ENCODE results near the gene CBY2. TPM values are rescaled to one million over a fixed set of nuclear protein-coding genes. Genes with fewer than 3 reads are reported as not detected.

Gene CBY2
- total RNA-seq, 1 experiment from 2014 or later, result not detected

GRCh38 chr13:45742985-45743384, 40.9 kb downstream of the CBY2 start:
- H3K9me3 ChIP-seq (ENCODE audit: control insufficient read depth, low read depth, low read length), result no peaks in the 10 kb centered on the region
- no CpG with 5 or more reads among the region's 5 CpGs for WGBS (ENCODE audit: extremely low coverage, insufficient read length, low lambda C conversion rate)
- TF ChIP-seq CTCF (conservative IDR thresholded peaks at IDR 0.05), result no peak

More at GRCh38 chr13:45742985-45743384, 40.9 kb downstream of the CBY2 start:
- Histone ChIP-seq H2AFZ (ENCODE audit: low read length) (no peak overlapping the region), H3K27me3 (ENCODE audit: insufficient read depth, low read length) (no peaks in the 10 kb centered on the region), H2BK20ac (ENCODE audit: low read depth, low read length, poor library complexity, severe bottlenecking) (no peak overlapping the region), H2BK12ac (ENCODE audit: insufficient read length, low read depth, low read length) (no peak overlapping the region), H3K79me1 (ENCODE audit: insufficient read depth, low read depth, low read length, poor library complexity, severe bottlenecking) (no peaks in the 10 kb centered on the region), H4K91ac (ENCODE audit: insufficient read length, low read depth, low read length) (no peak overlapping the region), H4K5ac (ENCODE audit: insufficient read length, low read depth, low read length) (no peak overlapping the region), H4K20me1 (ENCODE audit: control insufficient read depth, insufficient read depth, insufficient read length) (no peaks in the 10 kb centered on the region), H2BK15ac (ENCODE audit: low read depth, low read length) (no peak overlapping the region), H3K4ac (ENCODE audit: low read depth, low read length) (no peak overlapping the region), H3K79me2 (ENCODE audit: insufficient read depth, low read length) (no peaks in the 10 kb centered on the region), H2BK5ac (ENCODE audit: insufficient read length, low read length) (no peak overlapping the region), H2BK120ac (ENCODE audit: low read depth, low read length, poor library complexity, severe bottlenecking) (no peak overlapping the region), H3K27ac (ENCODE audit: insufficient read length, low read depth, low read length) (no peak overlapping the region), H3K23ac (ENCODE audit: insufficient read length, low read depth, low read length) (no peak overlapping the region), H3K4me1 (ENCODE audit: insufficient read depth, low read length) (no peaks in the 10 kb centered on the region), H3K18ac (ENCODE audit: insufficient read length, low read depth, low read length) (no peak overlapping the region), H3K4me2 (ENCODE audit: insufficient read depth, insufficient read length, low read length) (no peak overlapping the region), H3K56ac (ENCODE audit: insufficient read length, low read depth, low read length) (no peak overlapping the region), H3K14ac (ENCODE audit: insufficient read depth, low read length) (no peak overlapping the region), H4K8ac (replicated peaks; ENCODE audit: insufficient read length, low read depth, low read length) (no peak overlapping the region), H3T11ph (ENCODE audit: low read length) (no peak overlapping the region), H3K9ac (ENCODE audit: extremely low read depth, insufficient read length, low read length) (no peak overlapping the region), H2AK5ac (ENCODE audit: insufficient read length, low read length) (no peak overlapping the region), H3K23me2 (ENCODE audit: insufficient read length, low read depth, low read length, poor library complexity, severe bottlenecking) (no peaks in the 10 kb centered on the region)
- Mint-ChIP-seq H3K27ac (no peak overlapping the region), H3K4me1 (no peaks in the 10 kb centered on the region), H3K4me3 (no peak overlapping the region), H3K9me3 (no peaks in the 10 kb centered on the region), H3K36me3 (ENCODE audit: insufficient read depth in 1 of 3, low read depth in 3 of 3) (peaks cover 0 to 3% (median 0%) of the 10 kb centered on the region in 3 experiments; a peak in 2 of 7 replicates), H3K27me3 (ENCODE audit: low read depth) (no peaks in the 10 kb centered on the region; the same call in 1 of the 2 replicates)
- DNase-seq, result no peak
